Measurements from ENCODE around the gene MAP3K2. TPM values are rescaled to one million over a fixed set of nuclear protein-coding genes. Genes with fewer than 3 reads are reported as not detected.
A peak's percentile ranks its signal among the peaks of the same experiment; 100 is the strongest.
"Not testable (repeated sequence)": the region's sequence is repeated elsewhere in the genome, so short reads cannot be mapped to it uniquely, and the experiment has no call there.

The MAP3K2 gene
- total and polyA plus RNA-seq, 4 donors, result 6.6 to 79.3 (median 40.6) TPM

DNA sequence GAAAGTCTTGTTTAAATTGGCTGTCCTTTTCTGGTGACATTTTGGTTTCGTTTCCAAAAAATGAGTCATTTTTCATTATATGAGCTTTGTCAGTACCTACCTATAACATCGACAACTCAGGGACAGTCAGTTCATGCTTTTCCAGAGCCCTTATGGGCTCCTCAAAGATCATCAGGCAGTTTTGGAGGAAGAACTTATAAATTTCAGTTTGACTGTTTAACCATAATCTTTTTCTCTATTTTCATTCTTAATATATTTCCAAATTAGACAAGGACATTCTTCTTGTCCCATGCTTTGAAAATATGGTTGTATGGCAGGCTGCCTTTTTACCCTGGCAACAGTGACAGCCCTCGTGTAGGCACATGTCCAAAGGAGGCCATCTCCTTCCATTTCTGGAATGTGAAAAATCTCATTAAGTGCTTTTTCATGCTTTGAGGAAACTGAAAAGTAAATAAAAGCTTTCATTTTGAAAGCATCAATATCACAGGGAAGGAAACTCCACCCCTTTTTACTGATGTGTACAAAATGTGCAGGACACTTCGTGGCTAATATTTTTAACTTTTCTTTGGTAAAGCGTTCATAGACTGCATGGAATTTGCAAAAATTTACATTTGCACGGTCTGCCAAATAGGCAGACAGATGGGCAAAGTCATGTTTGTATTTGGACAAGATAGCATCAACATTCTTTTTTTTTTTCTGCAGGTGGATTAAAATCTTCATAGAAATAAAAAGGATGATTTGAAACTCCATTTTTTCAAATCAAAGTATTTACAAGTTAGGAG lies 23.3 kb upstream of the MAP3K2 start:
- no peak overlapping the region for H3K4me3 ChIP-seq (ENCODE audit: low read length in 2 of 2)
- intact Hi-C loops (cut with DNase I), result loop anchor here (5.0 to 10.0 kb wide), 2 partner anchors 39 to 46 kb away; no protein-coding TSS in a partner anchor
- DNase-seq, result no peak
- peak overlapping the region; percentile 52 to 80 for H3K27ac ChIP-seq (ENCODE audit: low read depth in 1 of 2, low read length in 2 of 2)
- H3K36me3 ChIP-seq (ENCODE audit: control insufficient read depth in 1 of 2, insufficient read depth in 2 of 2, low read length in 1 of 2), result no peaks in the 10 kb centered on the region
- peaks cover 2 to 3% of the 10 kb centered on the region in 2 donors for H3K4me1 ChIP-seq (ENCODE audit: control insufficient read depth in 1 of 2, insufficient read depth in 2 of 2, low read length in 2 of 2)
- no peaks in the 10 kb centered on the region for H3K9me3 ChIP-seq (ENCODE audit: control insufficient read depth, low read length)
- no peak for ATAC-seq (ENCODE audit: low FRiP score)
- no peaks in the 10 kb centered on the region for H3K27me3 ChIP-seq (ENCODE audit: control insufficient read depth in 1 of 2, insufficient read depth in 2 of 2, low read length in 1 of 2)
- WGBS, 2 donors, result 3 to 5% methylated on average over 6 of the region's 6 CpGs

GRCh38 chr2:127409716-127410115 lies 21.9 kb upstream of the MAP3K2 start:
- DNase-seq; H3K27me3 ChIP-seq (ENCODE audit: control insufficient read depth in 1 of 2, insufficient read depth in 2 of 2, low read length in 1 of 2); ATAC-seq (ENCODE audit: low FRiP score); H3K36me3 ChIP-seq (ENCODE audit: control insufficient read depth in 1 of 2, insufficient read depth in 2 of 2, low read length in 1 of 2); H3K4me1 ChIP-seq (ENCODE audit: control insufficient read depth in 1 of 2, insufficient read depth in 2 of 2, low read length in 2 of 2); H3K9me3 ChIP-seq (ENCODE audit: control insufficient read depth, low read length); H3K27ac ChIP-seq (ENCODE audit: low read depth in 1 of 2, low read length in 2 of 2); H3K4me3 ChIP-seq (ENCODE audit: low read length in 2 of 2): not testable (repeated sequence)
- 91 to 93% methylated on average over 8 of the region's 8 CpGs for WGBS, 2 donors
- intact Hi-C loops (cut with DNase I), result loop anchor here (5.0 to 10.0 kb wide), 2 partner anchors 37 to 45 kb away; no protein-coding TSS in a partner anchor

- intact Hi-C loops (cut with DNase I), result no loop called here
- Histone ChIP-seq H3K9me3 (ENCODE audit: control insufficient read depth, low read length) (no peaks in the 10 kb centered on the region), H3K27me3 (ENCODE audit: control insufficient read depth in 1 of 2, insufficient read depth in 2 of 2, low read length in 1 of 2) (no peaks in the 10 kb centered on the region), H3K4me1 (ENCODE audit: control insufficient read depth in 1 of 2, insufficient read depth in 2 of 2, low read length in 2 of 2) (peaks cover 0 to 2% of the 10 kb centered on the region in 2 donors), H3K27ac (ENCODE audit: low read depth in 1 of 2, low read length in 2 of 2) (peak overlapping the region; percentile 87 to 89), H3K36me3 (ENCODE audit: control insufficient read depth in 1 of 2, insufficient read depth in 2 of 2, low read length in 1 of 2) (no peaks in the 10 kb centered on the region), H3K4me3 (ENCODE audit: low read length in 2 of 2) (no peak overlapping the region)
- ATAC-seq (ENCODE audit: low FRiP score) (no peak), DNase-seq (no peak)
- WGBS, 2 donors, result 86 to 88% methylated on average over 10 of the region's 10 CpGs
Measured at GRCh38 chr2:127408807-127409099, 21.0 kb upstream of the MAP3K2 start.

- H3K4me3 ChIP-seq (ENCODE audit: low read length in 2 of 2), result no peak overlapping the region
- intact Hi-C loops (cut with DNase I), result no loop called here
- H3K9me3 ChIP-seq (ENCODE audit: control insufficient read depth, low read length), result no peaks in the 10 kb centered on the region
- no peaks in the 10 kb centered on the region for H3K36me3 ChIP-seq (ENCODE audit: control insufficient read depth in 1 of 2, insufficient read depth in 2 of 2, low read length in 1 of 2)
- peaks cover 0 to 2% of the 10 kb centered on the region in 2 donors for H3K4me1 ChIP-seq (ENCODE audit: control insufficient read depth in 1 of 2, insufficient read depth in 2 of 2, low read length in 2 of 2)
- H3K27ac ChIP-seq (ENCODE audit: low read depth in 1 of 2, low read length in 2 of 2), result peak overlapping the region; percentile 87 to 89
- 4% methylated on average over 51 to 75 of the region's 75 CpGs for WGBS, 2 donors
- peak; percentile 91 for ATAC-seq (ENCODE audit: low FRiP score)
- no peaks in the 10 kb centered on the region for H3K27me3 ChIP-seq (ENCODE audit: control insufficient read depth in 1 of 2, insufficient read depth in 2 of 2, low read length in 1 of 2)
- DNase-seq, result peak; percentile 95 to 99
Measured at GRCh38 chr2:127408004-127408806, 20.4 kb upstream of the MAP3K2 start.

DNA sequence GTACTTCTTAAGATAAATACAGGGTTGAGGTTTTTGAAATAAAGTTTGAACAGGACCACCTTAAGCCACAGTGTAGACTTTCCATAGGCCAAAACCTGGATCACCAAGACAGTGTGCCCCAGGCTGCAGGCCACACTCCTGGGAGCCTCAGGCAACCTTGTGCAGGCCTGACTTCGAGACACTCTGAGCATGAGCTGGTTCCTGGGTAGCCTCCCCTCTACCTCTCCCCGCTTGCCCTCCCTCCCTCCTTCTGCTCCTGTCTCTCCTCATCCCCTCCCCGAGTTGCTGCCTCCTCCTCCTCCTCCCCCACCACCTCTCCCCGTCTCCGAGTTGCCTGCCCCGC lies 19.9 kb upstream of the MAP3K2 start:
- 1 to 7% methylated on average over 6 of the region's 6 CpGs for WGBS, 2 donors
- Histone ChIP-seq H3K9me3 (ENCODE audit: control insufficient read depth, low read length) (no peaks in the 10 kb centered on the region), H3K36me3 (ENCODE audit: control insufficient read depth in 1 of 2, insufficient read depth in 2 of 2, low read length in 1 of 2) (no peaks in the 10 kb centered on the region), H3K4me1 (ENCODE audit: control insufficient read depth in 1 of 2, insufficient read depth in 2 of 2, low read length in 2 of 2) (peaks cover 0 to 2% of the 10 kb centered on the region in 2 donors), H3K27me3 (ENCODE audit: control insufficient read depth in 1 of 2, insufficient read depth in 2 of 2, low read length in 1 of 2) (no peaks in the 10 kb centered on the region), H3K27ac (ENCODE audit: low read depth in 1 of 2, low read length in 2 of 2) (peak overlapping the region in 1 of 2 donors; percentile 73), H3K4me3 (ENCODE audit: low read length in 2 of 2) (no peak overlapping the region)
- intact Hi-C loops (cut with DNase I), result loop anchor here in 1 of 2 donors (2.0 kb wide), 1 partner anchor 19 kb away; no protein-coding TSS in a partner anchor
- ATAC-seq (ENCODE audit: low FRiP score) (peak; percentile 60), DNase-seq (no peak)

- ATAC-seq (ENCODE audit: low FRiP score) (no peak), DNase-seq (no peak)
- H3K36me3 ChIP-seq (ENCODE audit: control insufficient read depth in 1 of 2, insufficient read depth in 2 of 2, low read length in 1 of 2), result no peaks in the 10 kb centered on the region
- no peaks in the 10 kb centered on the region for H3K27me3 ChIP-seq (ENCODE audit: control insufficient read depth in 1 of 2, insufficient read depth in 2 of 2, low read length in 1 of 2)
- intact Hi-C loops (cut with DNase I), result loop anchor here in 1 of 2 donors (2.0 kb wide), 1 partner anchor 18 kb away; no protein-coding TSS in a partner anchor
- peak overlapping the region in 1 of 2 donors; percentile 56 for H3K27ac ChIP-seq (ENCODE audit: low read depth in 1 of 2, low read length in 2 of 2)
- H3K4me3 ChIP-seq (ENCODE audit: low read length in 2 of 2), result no peak overlapping the region
- peaks cover 0 to 2% of the 10 kb centered on the region in 2 donors for H3K4me1 ChIP-seq (ENCODE audit: control insufficient read depth in 1 of 2, insufficient read depth in 2 of 2, low read length in 2 of 2)
- 93 to 94% methylated on average over 9 of the region's 9 CpGs for WGBS, 2 donors
- no peaks in the 10 kb centered on the region for H3K9me3 ChIP-seq (ENCODE audit: control insufficient read depth, low read length)
Measured at GRCh38 chr2:127407091-127407490, 19.3 kb upstream of the MAP3K2 start.

GRCh38 chr2:127406454-127406853 lies 18.7 kb upstream of the MAP3K2 start:
- 41 to 45% methylated on average over 2 of the region's 2 CpGs for WGBS, 2 donors
- Histone ChIP-seq H3K4me1 (ENCODE audit: control insufficient read depth in 1 of 2, insufficient read depth in 2 of 2, low read length in 2 of 2) (no peaks in the 10 kb centered on the region), H3K27ac (ENCODE audit: low read depth in 1 of 2, low read length in 2 of 2) (no peak overlapping the region)

DNA sequence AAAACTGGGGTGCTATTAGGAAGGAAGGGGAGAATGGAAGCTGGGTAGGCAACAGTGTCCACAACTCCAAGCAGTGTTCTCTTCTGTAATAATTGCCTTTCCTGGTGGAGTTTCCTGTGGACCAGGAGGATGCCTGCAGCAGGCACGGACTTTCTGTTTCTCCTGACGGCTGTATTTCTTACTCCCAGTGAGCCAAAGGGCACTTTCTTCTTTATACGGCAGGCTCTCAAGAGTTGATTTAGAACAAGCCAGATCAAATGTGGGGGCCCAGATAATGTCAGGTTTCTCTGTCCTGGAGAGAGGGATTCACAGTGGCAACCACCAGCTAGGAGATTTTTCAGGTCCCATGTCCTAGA lies 17.5 kb upstream of the MAP3K2 start:
- H3K27ac ChIP-seq (ENCODE audit: low read depth in 1 of 2, low read length in 2 of 2), result peak overlapping the region in 1 of 2 donors; percentile 64
- intact Hi-C loops (cut with DNase I), result no loop called here

More at GRCh38 chr2:127406454-127406853, 18.7 kb upstream of the MAP3K2 start:
- no peak overlapping the region for H3K4me3 ChIP-seq (ENCODE audit: low read length in 2 of 2)
- no peaks in the 10 kb centered on the region for H3K27me3 ChIP-seq (ENCODE audit: control insufficient read depth in 1 of 2, insufficient read depth in 2 of 2, low read length in 1 of 2)
- intact Hi-C loops (cut with DNase I), result loop anchor here in 1 of 2 donors (2.0 kb wide), 1 partner anchor 18 kb away; no protein-coding TSS in a partner anchor
- no peaks in the 10 kb centered on the region for H3K36me3 ChIP-seq (ENCODE audit: control insufficient read depth in 1 of 2, insufficient read depth in 2 of 2, low read length in 1 of 2)
- H3K9me3 ChIP-seq (ENCODE audit: control insufficient read depth, low read length), result no peaks in the 10 kb centered on the region
- ATAC-seq (ENCODE audit: low FRiP score) (no peak), DNase-seq (no peak)

More for the DNA sequence above, 17.5 kb upstream of the MAP3K2 start:
- Histone ChIP-seq H3K36me3 (ENCODE audit: control insufficient read depth in 1 of 2, insufficient read depth in 2 of 2, low read length in 1 of 2) (no peaks in the 10 kb centered on the region), H3K4me3 (ENCODE audit: low read length in 2 of 2) (no peak overlapping the region), H3K27me3 (ENCODE audit: control insufficient read depth in 1 of 2, insufficient read depth in 2 of 2, low read length in 1 of 2) (no peaks in the 10 kb centered on the region), H3K4me1 (ENCODE audit: control insufficient read depth in 1 of 2, insufficient read depth in 2 of 2, low read length in 2 of 2) (no peaks in the 10 kb centered on the region), H3K9me3 (ENCODE audit: control insufficient read depth, low read length) (no peaks in the 10 kb centered on the region)
- WGBS, 2 donors, result 9 to 10% methylated on average over 3 of the region's 3 CpGs
- DNase-seq (no peak), ATAC-seq (ENCODE audit: low FRiP score) (no peak)

Data from aorta (tissue), 5 donors.